ENCODE data around the gene SPACA6. TPM values are rescaled to one million over a fixed set of nuclear protein-coding genes. Genes with fewer than 3 reads are reported as not detected.

The SPACA6 gene
- total and polyA plus RNA-seq, 9 of the 15 experiments (the other 6 are each of a cell fraction or from before 2014, with no cell fraction given), result 1.3 to 17.3 (median 6.2) TPM

DNA sequence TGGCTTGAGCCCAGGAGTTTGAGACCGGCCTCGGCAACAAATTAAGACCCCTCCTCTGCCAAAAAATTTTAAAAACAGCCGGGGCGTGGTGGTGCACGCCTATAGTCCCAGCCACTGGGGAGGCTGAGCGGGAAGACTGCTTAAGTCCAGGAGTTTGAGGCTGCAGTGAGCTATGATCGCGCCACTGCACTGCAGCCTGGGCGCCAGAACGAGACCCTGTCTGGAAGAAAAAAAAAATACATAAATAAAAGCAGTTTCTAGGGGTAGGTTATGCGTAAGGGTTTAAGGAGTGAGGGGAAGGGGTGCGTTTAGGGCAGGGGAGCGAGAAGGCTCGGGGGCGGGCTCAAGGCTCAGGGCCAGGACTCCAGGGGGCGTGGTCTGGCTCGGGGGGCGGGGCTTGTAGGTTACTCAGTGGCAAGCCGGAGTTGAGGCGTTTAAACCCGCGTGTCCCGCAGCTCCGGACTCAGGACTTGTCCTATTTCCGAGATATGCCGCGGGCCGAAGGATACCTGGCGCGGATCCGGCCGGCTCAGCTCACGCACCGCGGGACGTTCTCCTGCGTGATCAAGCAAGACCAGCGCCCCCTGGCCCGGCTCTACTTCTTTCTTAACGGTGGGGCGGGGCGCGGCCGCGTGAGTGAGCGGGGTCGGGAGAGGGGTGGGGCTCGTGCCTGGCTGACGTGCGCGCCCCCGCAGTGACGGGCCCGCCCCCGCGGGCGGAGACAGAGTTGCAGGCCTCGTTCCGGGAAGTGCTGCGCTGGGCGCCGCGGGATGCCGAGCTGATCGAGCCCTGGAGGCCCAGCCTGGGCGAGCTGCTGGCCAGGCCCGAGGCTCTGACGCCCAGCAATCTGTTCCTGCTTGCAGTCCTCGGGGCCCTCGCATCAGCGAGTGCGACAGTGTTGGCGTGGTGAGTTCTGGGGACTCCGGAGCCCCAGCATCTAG lies 10.7 kb downstream of the SPACA6 start (continued):
- TF ChIP-seq, protein P1, sequence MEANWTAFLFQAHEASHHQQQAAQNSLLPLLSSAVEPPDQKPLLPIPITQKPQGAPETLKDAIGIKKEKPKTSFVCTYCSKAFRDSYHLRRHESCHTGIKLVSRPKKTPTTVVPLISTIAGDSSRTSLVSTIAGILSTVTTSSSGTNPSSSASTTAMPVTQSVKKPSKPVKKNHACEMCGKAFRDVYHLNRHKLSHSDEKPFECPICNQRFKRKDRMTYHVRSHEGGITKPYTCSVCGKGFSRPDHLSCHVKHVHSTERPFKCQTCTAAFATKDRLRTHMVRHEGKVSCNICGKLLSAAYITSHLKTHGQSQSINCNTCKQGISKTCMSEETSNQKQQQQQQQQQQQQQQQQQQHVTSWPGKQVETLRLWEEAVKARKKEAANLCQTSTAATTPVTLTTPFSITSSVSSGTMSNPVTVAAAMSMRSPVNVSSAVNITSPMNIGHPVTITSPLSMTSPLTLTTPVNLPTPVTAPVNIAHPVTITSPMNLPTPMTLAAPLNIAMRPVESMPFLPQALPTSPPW (CRISPR knock-in tag; IDR thresholded peaks at IDR 0.05), result peak; percentile 91
- TF ChIP-seq TBP (optimal IDR thresholded peaks at IDR 0.05; ENCODE audit: low read depth, low read length) (peak; percentile 66), HDAC1 (IDR thresholded peaks at IDR 0.05) (peak in 1 of 2 experiments; percentile 65; a peak in 2 of 4 replicates), POLR2AphosphoS5 (IDR thresholded peaks at IDR 0.05; ENCODE audit: control insufficient read depth, insufficient read depth, low read depth, low read length) (peak; percentile 75), POLR2B (IDR thresholded peaks at IDR 0.05; ENCODE audit: low read depth, partially characterized antibody) (peak; percentile 72), RAD21 (CRISPR knock-in tag; conservative IDR thresholded peaks at IDR 0.05 in 1 of 2, IDR thresholded peaks at IDR 0.05 in 1 of 2) (peak in 1 of 2 experiments; percentile 18; a peak in 2 of 4 replicates), SAFB (IDR thresholded peaks at IDR 0.05; ENCODE audit: borderline replicate concordance, low read depth, low read length) (0 out of 2 replicates have a peak, but pooled peaks have one; percentile 54), KDM5B (IDR thresholded peaks at IDR 0.05; ENCODE audit: insufficient replicate concordance, low read depth, low read length) (peak; percentile 87), PHF20 (IDR thresholded peaks at IDR 0.05; ENCODE audit: partially characterized antibody) (peak; percentile 66), YY1 (IDR thresholded peaks at IDR 0.05; ENCODE audit: borderline replicate concordance in 1 of 3, control insufficient read depth in 1 of 3, extremely low read depth in 1 of 3, insufficient read depth in 3 of 3, insufficient read length in 1 of 3, insufficient replicate concordance in 2 of 3, low read depth in 1 of 3, low read length in 2 of 3) (peak in 1 of 3 experiments; percentile 20)
- TF ChIP-seq, protein P2, sequence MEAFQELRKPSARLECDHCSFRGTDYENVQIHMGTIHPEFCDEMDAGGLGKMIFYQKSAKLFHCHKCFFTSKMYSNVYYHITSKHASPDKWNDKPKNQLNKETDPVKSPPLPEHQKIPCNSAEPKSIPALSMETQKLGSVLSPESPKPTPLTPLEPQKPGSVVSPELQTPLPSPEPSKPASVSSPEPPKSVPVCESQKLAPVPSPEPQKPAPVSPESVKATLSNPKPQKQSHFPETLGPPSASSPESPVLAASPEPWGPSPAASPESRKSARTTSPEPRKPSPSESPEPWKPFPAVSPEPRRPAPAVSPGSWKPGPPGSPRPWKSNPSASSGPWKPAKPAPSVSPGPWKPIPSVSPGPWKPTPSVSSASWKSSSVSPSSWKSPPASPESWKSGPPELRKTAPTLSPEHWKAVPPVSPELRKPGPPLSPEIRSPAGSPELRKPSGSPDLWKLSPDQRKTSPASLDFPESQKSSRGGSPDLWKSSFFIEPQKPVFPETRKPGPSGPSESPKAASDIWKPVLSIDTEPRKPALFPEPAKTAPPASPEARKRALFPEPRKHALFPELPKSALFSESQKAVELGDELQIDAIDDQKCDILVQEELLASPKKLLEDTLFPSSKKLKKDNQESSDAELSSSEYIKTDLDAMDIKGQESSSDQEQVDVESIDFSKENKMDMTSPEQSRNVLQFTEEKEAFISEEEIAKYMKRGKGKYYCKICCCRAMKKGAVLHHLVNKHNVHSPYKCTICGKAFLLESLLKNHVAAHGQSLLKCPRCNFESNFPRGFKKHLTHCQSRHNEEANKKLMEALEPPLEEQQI (IDR thresholded peaks at IDR 0.05), result no peak
- TF ChIP-seq, protein P3, sequence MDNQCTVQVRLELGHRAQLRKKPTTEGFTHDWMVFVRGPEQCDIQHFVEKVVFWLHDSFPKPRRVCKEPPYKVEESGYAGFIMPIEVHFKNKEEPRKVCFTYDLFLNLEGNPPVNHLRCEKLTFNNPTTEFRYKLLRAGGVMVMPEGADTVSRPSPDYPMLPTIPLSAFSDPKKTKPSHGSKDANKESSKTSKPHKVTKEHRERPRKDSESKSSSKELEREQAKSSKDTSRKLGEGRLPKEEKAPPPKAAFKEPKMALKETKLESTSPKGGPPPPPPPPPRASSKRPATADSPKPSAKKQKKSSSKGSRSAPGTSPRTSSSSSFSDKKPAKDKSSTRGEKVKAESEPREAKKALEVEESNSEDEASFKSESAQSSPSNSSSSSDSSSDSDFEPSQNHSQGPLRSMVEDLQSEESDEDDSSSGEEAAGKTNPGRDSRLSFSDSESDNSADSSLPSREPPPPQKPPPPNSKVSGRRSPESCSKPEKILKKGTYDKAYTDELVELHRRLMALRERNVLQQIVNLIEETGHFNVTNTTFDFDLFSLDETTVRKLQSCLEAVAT (IDR thresholded peaks at IDR 0.05), result peak in 1 of 2 experiments; percentile 95; a peak in 2 of 4 replicates
